ENCODE measurements around the gene DMD. TPM values are rescaled to one million over a fixed set of nuclear protein-coding genes. Genes with fewer than 3 reads are reported as not detected.

DMD gene
- total RNA-seq, 1 experiment from 2014 or later = 47.2 TPM

- DNase-seq = no peak
- intact Hi-C loops (cut with micrococcal nuclease; ENCODE audit: unreplicated experiment) = no loop called here
- Histone ChIP-seq H3K9me3 (no peaks in the 10 kb centered on the region), H3K36me3 (ENCODE audit: control insufficient read depth, insufficient read depth, low read length) (no peaks in the 10 kb centered on the region), H3K4me3 (ENCODE audit: low read depth, low read length) (no peak overlapping the region), H3K27me3 (replicated peaks; ENCODE audit: control insufficient read depth, insufficient read depth, low read length) (no peaks in the 10 kb centered on the region), H3K4me1 (no peaks in the 10 kb centered on the region)
- ChIA-PET POLR2A (no interaction called here), CTCF (no interaction called here)
- no peak for TF ChIP-seq CTCF (IDR thresholded peaks at IDR 0.05; ENCODE audit: insufficient read depth in 1 of 2, low read depth in 1 of 2, low read length in 1 of 2, severe bottlenecking in 1 of 2, unreplicated experiment in 1 of 2)
- H3K27ac Mint-ChIP-seq (ENCODE audit: unreplicated experiment) = no peak overlapping the region
- H3K36me3 Mint-ChIP-seq (ENCODE audit: insufficient read depth, unreplicated experiment) = no peaks in the 10 kb centered on the region
- H3K27me3 Mint-ChIP-seq (ENCODE audit: insufficient read depth, unreplicated experiment) = no peaks in the 10 kb centered on the region
- H3K4me1 Mint-ChIP-seq (ENCODE audit: low read depth, unreplicated experiment) = no peaks in the 10 kb centered on the region
- BruUV-seq (replicated peaks) = no TSS peak
- H3K4me3 Mint-ChIP-seq (ENCODE audit: unreplicated experiment) = no peak overlapping the region
- H3K9me3 Mint-ChIP-seq (ENCODE audit: unreplicated experiment) = no peaks in the 10 kb centered on the region
These were observed 69.0 kb downstream of the DMD start for GRCh38 chrX:33142331-33142730.

GRCh38 chrX:33138677-33139249 lies 72.6 kb downstream of the DMD start:
- Mint-ChIP-seq H3K36me3 (ENCODE audit: insufficient read depth, unreplicated experiment) (no peaks in the 10 kb centered on the region), H3K4me1 (ENCODE audit: low read depth, unreplicated experiment) (no peaks in the 10 kb centered on the region), H3K27me3 (ENCODE audit: insufficient read depth, unreplicated experiment) (no peaks in the 10 kb centered on the region), H3K9me3 (ENCODE audit: unreplicated experiment) (no peaks in the 10 kb centered on the region), H3K27ac (ENCODE audit: unreplicated experiment) (no peak overlapping the region), H3K4me3 (ENCODE audit: unreplicated experiment) (no peak overlapping the region)
- ChIA-PET POLR2A (no interaction called here), CTCF (no interaction called here)
- intact Hi-C loops (cut with micrococcal nuclease; ENCODE audit: unreplicated experiment) = no loop called here
- H3K9me3 ChIP-seq = no peaks in the 10 kb centered on the region
- no peak overlapping the region for H3K4me3 ChIP-seq (ENCODE audit: low read depth, low read length)
- H3K27me3 ChIP-seq (replicated peaks; ENCODE audit: control insufficient read depth, insufficient read depth, low read length) = no peaks in the 10 kb centered on the region
- no peak for TF ChIP-seq CTCF (IDR thresholded peaks at IDR 0.05; ENCODE audit: insufficient read depth in 1 of 2, low read depth in 1 of 2, low read length in 1 of 2, severe bottlenecking in 1 of 2, unreplicated experiment in 1 of 2)
- no peak for DNase-seq
- H3K36me3 ChIP-seq (ENCODE audit: control insufficient read depth, insufficient read depth, low read length) = no peaks in the 10 kb centered on the region
- H3K4me1 ChIP-seq = no peaks in the 10 kb centered on the region
- BruUV-seq (replicated peaks) = no TSS peak

- no peaks in the 10 kb centered on the region for H3K4me1 ChIP-seq
- Mint-ChIP-seq H3K36me3 (ENCODE audit: insufficient read depth, unreplicated experiment) (no peaks in the 10 kb centered on the region), H3K27ac (ENCODE audit: unreplicated experiment) (no peak overlapping the region), H3K4me3 (ENCODE audit: unreplicated experiment) (no peak overlapping the region), H3K27me3 (ENCODE audit: insufficient read depth, unreplicated experiment) (no peaks in the 10 kb centered on the region), H3K4me1 (ENCODE audit: low read depth, unreplicated experiment) (no peaks in the 10 kb centered on the region), H3K9me3 (ENCODE audit: unreplicated experiment) (no peaks in the 10 kb centered on the region)
- no peak for DNase-seq
- intact Hi-C loops (cut with micrococcal nuclease; ENCODE audit: unreplicated experiment) = no loop called here
- TF ChIP-seq CTCF (IDR thresholded peaks at IDR 0.05; ENCODE audit: insufficient read depth in 1 of 2, low read depth in 1 of 2, low read length in 1 of 2, severe bottlenecking in 1 of 2, unreplicated experiment in 1 of 2) = no peak
- no peaks in the 10 kb centered on the region for H3K27me3 ChIP-seq (replicated peaks; ENCODE audit: control insufficient read depth, insufficient read depth, low read length)
- H3K36me3 ChIP-seq (ENCODE audit: control insufficient read depth, insufficient read depth, low read length) = no peaks in the 10 kb centered on the region
- H3K9me3 ChIP-seq = no peaks in the 10 kb centered on the region
- CTCF ChIA-PET = no interaction called here
- POLR2A ChIA-PET = no interaction called here
- H3K4me3 ChIP-seq (ENCODE audit: low read depth, low read length) = no peak overlapping the region
- BruUV-seq (replicated peaks) = no TSS peak
These were observed 77.2 kb downstream of the DMD start for GRCh38 chrX:33134164-33134563.

Measured in Caco-2 (cell line).